Astrocyte (in vitro differentiated cells and primary cell): ENCODE data around the gene IL32.
"Not testable (repeated sequence)": the region's sequence is repeated elsewhere in the genome, so short reads cannot be mapped to it uniquely, and the experiment has no call there.

Source experiments
- EZH2 ChIP-seq: IDR thresholded peaks from 2 replicates; pipeline ENCODE4 v1.6.1; 2012; ENCODE audit warnings: mild to moderate bottlenecking, low read length, inconsistent platforms; ENCODE audit not compliant: insufficient read depth
- TF ChIP-seq, protein P1 (sequence below): IDR thresholded peaks from 2 replicates; pipeline ENCODE4 v1.5.1; 2011; ENCODE audit warnings: low read depth, mild to moderate bottlenecking, inconsistent platforms, low read length, moderate library complexity; ENCODE audit not compliant: insufficient read depth

DNA sequence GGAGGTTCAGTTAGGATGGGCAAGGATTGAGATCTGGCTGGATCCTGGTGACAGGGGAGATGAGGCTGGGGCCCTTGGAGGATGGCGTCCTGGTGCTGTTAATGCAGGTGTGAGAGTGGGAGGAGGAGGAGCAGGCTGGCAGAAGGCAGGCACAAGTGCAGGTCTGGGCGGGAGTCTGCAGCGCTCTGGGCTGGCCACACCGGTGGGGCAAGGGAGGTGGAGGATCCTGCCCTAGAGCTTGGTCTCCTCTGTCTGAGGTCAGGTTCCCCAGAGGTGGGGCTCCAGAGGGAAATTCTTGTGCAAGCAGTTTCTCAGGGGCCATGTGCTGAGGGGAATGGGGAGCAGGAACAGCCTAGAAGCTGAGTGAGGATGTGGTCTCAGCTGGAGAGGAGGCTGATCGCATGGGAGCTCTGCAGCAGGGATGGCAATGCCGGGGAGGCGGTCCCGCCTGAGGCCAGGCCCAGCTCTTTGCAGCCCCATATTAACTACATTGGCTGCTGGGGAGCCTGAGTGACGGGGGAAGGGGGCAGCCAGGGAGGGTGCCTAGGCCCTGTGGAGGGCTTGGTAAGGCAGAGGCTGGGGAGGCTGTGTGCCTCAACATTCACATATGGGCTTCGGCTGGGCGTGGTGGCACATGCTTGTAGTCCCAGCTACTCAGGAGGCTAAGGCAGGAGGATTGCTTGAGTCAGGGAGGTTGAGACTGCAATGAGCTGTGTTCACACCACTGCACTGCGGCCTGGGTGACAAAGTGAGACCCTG, 12.7 kb upstream of the IL32 start:
- TF ChIP-seq EZH2 = not testable (repeated sequence)
- TF ChIP-seq, protein P1, sequence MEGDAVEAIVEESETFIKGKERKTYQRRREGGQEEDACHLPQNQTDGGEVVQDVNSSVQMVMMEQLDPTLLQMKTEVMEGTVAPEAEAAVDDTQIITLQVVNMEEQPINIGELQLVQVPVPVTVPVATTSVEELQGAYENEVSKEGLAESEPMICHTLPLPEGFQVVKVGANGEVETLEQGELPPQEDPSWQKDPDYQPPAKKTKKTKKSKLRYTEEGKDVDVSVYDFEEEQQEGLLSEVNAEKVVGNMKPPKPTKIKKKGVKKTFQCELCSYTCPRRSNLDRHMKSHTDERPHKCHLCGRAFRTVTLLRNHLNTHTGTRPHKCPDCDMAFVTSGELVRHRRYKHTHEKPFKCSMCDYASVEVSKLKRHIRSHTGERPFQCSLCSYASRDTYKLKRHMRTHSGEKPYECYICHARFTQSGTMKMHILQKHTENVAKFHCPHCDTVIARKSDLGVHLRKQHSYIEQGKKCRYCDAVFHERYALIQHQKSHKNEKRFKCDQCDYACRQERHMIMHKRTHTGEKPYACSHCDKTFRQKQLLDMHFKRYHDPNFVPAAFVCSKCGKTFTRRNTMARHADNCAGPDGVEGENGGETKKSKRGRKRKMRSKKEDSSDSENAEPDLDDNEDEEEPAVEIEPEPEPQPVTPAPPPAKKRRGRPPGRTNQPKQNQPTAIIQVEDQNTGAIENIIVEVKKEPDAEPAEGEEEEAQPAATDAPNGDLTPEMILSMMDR = not testable (repeated sequence)
